ENCODE results near the gene RERE.

DNA sequence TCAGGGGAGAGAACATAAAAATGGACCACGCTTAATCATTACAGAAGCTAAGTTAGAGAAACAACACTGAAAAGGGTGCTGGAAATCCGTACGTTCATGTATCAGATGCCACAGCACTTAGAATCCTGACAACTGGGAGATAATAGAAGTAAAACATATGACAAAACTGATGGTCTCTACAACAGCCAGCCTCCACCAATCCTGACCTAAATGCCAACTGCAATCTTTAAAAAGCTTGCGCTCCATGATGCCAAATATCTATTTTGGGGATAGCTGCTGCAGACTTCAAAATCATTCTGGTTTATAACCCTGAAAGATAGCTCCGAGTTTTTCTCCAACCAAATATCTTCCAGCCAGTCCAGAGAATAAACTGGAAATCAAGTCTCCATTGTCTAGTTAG is 178.3 kb downstream of the RERE start:
- TF ChIP-seq CTCF (IDR thresholded peaks at IDR 0.05; ENCODE audit: borderline replicate concordance, extremely low read depth, low read length, poor library complexity, severe bottlenecking) (no peak), EZH2 (IDR thresholded peaks at IDR 0.05; ENCODE audit: borderline replicate concordance, low read depth, low read length, severe bottlenecking) (no peak)
